Activated naive CD4-positive, alpha-beta T cell treated with Interleukin-2 at 50 U/mL for 16 hours (primary cell): ENCODE results near the gene TIMP4.
A peak's percentile ranks its signal among the peaks of the same experiment; 100 is the strongest.

Experiments used
- DNase-seq: peaks from one replicate; pipeline ENCODE4 v3.0.0-alpha.2; 2020

TIMP4 gene

DNA sequence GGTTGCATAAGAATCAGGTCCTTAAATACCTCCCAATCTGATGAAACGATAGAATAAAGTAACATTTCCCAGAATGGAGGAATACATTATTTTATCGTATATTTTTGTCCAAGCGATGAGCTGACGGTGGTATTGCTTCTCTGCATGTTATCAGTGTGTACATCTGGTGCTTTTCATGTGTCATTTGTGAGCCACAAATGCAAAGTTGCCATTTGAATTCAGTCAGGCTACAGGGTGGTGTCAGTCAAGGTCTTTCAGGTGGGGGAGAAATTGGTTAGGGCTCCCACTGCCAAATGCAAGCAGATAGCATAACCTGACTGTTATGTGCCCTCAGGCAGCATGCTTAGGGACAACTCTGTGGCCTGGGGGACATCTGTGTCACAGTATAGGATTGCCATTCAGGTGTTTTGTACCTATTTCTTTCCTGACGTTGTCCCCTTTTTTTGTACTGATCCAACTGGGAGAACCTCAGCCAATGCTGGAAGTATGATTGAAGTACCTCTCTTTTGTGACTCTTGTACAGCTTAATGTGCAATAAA lies 26.5 kb upstream of the TIMP4 start:
- DNase-seq: no peak

DNA sequence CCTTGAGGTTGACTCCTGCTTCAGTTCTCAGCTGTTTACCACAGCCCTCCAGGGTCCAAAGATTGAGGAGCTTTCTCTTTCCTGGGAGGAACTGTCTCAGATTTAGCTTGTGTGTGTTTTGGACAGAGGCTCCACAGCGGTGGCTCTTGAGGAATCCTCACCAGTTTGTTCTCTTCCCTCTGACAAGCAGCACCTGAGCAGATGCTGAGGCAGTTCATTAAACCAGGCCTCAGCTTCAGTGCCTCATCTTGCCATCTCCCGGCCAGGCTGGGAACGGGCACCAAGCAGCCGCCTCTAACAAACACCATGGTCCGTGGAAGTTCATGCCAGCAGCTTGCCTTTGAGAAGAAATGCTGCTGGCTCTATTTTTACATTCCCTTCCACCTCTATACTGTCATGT lies 25.8 kb upstream of the TIMP4 start:
- no peak for DNase-seq

DNA sequence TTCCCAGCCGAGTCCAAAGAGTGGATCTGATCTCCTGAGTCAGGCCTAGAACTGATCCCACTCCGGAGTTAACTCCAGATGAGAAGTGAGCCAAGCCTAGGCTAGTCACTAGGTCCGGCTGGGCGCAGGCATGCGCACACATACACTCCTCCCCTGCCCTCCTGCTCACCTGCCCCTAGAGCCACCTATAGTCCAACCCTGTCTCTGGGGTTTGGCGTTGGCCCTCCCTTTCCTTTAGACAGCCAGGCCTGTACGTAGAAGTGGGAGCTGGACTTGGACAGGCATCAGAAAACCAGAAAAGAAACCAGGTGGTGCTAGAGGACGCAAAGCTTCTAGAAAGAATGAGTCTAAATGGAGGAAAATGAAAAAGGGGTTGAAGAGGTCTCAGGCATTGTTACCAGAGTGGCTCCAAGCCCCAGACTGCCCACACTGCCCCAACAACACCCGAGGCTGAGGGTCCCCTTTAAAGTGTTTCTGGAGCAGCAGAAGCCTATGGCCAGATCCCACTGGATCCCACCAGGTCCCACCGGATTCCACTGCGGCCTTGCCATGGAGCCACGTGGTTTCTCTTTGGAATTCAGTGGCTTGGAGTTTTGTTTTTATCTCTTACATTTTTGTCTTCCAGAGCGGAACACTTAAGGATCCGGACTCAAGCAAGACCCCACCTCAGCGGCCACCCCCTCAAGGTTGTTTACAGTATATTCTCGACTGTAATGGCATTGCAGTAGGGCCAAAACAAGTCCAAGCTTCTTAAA lies 24.2 kb upstream of the TIMP4 start:
- no peak for DNase-seq

GRCh38 chr3:12181806-12182205 lies 23.1 kb upstream of the TIMP4 start:
- DNase-seq: no peak

DNA sequence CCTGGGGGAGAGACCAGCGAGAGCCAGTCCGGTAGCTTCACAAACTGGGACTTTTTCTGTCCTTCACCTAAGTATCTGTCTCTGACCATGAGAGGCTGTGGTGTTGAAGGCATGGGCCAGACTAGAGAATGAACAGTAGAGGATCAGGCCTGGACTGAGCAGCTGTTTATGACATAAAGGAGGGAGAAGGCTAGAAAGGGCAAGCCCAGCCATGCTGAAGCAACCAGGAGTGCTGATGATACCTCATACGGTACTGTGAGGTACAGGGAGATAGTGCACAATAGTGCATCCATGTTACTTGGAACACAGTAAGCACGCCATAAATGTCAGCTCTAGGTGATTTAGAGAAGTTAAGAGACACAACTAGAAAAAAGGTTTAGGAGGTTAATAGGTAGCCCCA lies 22.6 kb upstream of the TIMP4 start:
- DNase-seq: no peak

DNA sequence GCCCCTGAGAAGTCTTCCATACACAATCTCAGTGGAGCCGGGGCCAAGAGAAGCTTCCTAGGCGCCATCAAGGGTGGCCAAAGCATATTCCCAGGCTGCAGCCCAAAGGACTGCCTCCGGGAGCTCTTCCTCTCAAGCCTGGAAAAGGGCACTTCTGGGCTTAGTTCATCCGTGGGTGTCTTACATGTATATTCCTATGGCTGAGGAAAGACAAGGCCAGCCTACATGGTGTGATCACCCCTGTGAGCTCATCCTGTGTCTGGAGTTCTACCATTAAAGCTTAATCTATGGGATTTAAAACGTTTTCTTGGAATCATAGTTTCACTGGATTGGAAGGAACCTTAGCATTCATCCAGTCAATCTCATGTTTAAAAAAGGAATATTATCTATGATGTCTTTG lies 21.9 kb upstream of the TIMP4 start:
- DNase-seq: no peak

GRCh38 chr3:12180218-12180617 lies 21.5 kb upstream of the TIMP4 start:
- DNase-seq: no peak

DNA sequence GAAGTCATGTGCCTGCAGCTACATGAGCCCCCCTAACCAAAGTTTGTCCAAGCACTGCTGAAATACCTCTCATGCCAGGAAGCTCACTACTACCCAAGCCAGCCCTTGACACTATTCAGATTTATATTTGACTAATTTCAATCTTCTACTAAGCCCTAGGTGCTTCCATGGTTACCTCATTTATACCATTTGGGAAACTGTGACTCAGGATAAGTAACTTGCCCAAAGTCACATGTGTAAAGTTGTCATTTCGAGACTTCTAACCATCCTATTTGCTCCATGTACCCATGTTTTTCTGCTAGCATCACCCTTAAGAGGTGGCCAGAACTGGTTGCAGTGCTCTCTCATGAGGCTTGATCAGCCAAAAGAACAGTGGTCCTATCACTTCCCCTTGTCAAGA lies 20.7 kb upstream of the TIMP4 start:
- DNase-seq: no peak

- no peak for DNase-seq
Observed at GRCh38 chr3:12178091-12178820, 19.5 kb upstream of the TIMP4 start.

DNA sequence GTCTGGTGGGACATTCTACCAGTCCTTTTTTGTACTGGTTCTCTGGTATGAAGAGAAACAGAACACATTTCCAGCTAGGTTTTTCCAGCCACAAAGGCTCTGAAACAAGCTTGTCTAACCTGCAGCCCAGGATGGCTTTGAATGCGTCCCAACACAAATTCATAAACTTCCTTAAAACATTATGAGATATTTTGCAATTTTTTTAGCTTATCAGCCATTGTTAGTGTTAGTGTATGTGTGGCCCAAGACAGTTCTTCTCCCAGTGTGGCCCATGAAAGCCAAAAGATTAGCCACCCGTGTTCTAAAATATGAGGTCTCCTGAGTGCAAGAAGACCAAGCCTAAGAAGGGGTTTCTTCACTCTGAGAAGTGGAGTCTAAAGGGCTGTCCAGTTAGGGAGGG lies 18.4 kb upstream of the TIMP4 start:
- DNase-seq: no peak

GRCh38 chr3:12175844-12176453 lies 17.2 kb upstream of the TIMP4 start:
- DNase-seq: peak; percentile 17

DNA sequence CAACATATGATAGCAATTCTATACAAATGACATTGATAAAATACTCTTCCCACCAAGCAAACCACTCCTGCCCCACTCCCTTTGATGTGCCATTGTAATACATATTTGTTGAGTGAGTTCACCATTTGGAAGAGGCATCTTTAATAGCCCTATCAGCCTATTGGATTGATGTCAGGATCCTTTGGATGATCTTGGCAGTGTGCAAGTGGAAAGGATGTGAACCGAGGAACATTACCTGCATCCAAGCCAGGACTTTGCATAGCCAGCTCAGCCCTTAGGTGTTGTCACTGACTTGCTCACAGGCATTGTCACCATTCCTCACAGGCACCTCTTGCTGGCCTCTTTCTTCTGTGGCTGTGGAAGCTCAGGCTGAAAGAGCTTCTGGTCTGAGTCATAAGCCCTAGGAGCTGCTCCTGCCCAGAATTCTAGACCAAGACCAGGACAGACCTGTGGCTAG lies 16.5 kb upstream of the TIMP4 start:
- no peak for DNase-seq

- no peak for DNase-seq
Observed at GRCh38 chr3:12170207-12170606, 11.5 kb upstream of the TIMP4 start.

DNA sequence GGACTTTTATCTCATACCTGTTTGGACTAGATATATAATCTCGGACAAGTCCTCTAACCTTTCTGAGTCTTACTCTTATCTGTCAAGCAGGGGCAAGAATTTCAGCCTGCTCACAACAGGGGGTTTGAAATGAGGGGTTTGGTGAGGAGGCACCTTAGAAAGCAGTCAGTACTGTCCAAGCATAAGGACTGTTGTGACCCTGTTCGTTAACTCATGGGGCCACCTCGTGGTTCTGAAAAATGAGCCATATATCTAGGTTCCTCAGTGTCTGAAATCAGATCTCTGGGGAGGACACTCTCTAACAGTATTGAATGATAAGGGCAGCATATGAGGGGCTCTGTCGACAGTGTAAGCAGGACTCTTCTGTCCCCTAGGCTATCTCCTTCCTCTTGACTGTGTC lies 7.2 kb upstream of the TIMP4 start:
- DNase-seq: no peak

DNA sequence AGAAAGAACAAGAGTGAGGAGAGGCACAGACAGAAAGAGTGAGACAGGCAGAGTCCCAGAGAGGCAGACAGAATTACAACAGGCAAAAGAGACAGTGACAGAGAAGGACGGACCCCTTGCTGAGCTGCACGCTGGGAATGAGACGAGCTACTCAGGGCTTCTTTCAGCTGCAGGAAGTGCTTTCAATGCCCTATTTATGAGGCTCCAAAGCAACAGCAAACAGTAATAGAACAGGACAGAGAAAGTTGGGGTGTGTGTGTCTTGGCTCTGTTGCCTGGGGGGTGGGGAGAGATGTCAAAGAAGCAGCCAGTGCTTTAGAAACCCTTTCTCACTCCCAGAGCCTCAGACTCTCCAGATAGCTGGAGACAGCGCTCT lies 502 bp upstream of the TIMP4 start:
- no peak for DNase-seq

GRCh38 chr3:12157026-12157425 lies 1.7 kb downstream of the TIMP4 start:
- no peak for DNase-seq

DNA sequence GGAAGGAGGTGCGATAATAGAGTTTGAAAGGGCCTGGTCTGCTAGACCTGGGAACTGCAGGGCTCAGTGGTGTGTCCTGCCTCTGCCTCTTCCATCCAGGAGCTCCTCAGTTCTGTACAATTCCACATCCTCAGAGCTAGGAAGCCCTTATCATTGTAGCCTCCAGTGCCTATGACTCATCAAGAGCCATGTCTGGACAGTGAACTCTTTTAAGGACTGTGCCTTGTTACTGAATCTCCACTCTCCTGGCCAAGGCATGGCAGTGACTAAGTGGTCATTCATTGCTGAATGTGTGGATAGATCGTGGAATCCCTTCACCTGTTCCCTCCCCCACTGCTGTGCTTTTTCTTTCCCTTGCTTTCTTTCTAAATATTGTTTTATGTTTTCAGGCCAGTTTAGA lies 2.9 kb downstream of the TIMP4 start:
- no peak for DNase-seq

GRCh38 chr3:12155264-12155663 lies 3.4 kb downstream of the TIMP4 start:
- no peak for DNase-seq

DNA sequence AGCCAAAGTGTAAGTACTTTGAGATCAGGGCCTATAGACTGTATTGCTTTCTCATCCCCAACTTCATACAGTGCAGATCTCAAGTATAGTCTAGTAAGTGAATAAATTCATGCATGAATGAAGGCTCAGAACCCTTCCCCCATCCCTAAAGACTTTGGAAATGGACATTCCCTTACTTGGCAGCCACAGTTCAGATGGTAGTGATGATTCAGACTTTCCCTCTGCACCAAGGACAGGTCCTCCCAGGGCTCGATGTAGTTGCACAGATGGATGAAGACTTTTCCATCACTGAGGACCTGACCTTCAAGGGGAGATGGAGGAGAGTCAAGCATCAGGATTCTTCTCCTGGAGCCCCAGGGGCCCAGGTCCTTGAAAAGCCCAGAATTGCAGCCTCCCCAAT lies 4.6 kb downstream of the TIMP4 start:
- no peak for DNase-seq

DNA sequence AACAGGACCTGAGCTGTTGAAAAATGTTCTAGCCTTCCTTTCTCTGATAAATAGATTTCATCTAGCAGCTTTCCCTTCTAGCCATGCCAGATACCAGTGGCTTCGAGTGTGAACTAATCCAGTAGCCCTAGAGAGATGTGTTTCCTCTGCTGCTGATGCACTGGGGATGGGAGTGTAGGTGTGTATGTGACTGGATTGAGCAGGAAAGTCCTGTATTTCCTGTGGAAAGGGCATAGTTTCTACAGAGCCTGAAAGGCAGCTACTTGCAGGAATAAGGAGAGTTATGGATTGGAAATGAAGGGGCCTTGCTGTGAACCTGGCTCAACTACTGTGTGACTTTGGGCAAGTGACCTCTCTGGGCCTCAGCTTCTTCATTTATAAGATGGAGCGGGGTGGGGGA lies 8.6 kb downstream of the TIMP4 start:
- DNase-seq: no peak

DNA sequence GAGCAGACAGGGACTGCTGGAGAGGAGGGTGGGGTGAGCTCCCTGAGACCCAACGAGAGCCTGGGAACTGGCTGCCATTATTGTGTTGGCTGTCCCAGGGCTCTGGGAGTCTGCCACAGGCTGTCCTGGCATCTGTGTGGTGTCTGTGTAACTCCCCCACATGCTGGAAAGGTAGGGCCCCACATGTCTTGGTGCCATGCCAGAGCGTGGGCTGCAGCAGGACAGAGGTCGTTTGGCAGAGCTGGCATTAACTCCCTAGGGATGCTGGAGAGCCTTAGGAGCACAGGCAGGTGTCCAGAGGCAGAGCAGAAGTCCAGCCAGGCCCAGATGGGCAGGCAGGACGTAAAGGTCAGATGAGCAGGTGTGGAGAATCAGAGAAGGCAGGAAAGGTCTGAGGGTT lies 9.7 kb downstream of the TIMP4 start:
- no peak for DNase-seq

- no peak for DNase-seq
Observed at GRCh38 chr3:12148183-12148940, 10.3 kb downstream of the TIMP4 start.
